HG03025 (cell line): ENCODE measurements around the gene CYP26B1.

Experiments used
- ATAC-seq: cut with Tn5 transposase; IDR thresholded peaks from one replicate; pipeline ENCODE4 v1.9.1; 2021; ENCODE audit warnings: mild to moderate bottlenecking, moderate library complexity; ENCODE audit not compliant: unreplicated experiment, low FRiP score

CYP26B1 gene, protein sequence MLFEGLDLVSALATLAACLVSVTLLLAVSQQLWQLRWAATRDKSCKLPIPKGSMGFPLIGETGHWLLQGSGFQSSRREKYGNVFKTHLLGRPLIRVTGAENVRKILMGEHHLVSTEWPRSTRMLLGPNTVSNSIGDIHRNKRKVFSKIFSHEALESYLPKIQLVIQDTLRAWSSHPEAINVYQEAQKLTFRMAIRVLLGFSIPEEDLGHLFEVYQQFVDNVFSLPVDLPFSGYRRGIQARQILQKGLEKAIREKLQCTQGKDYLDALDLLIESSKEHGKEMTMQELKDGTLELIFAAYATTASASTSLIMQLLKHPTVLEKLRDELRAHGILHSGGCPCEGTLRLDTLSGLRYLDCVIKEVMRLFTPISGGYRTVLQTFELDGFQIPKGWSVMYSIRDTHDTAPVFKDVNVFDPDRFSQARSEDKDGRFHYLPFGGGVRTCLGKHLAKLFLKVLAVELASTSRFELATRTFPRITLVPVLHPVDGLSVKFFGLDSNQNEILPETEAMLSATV

DNA sequence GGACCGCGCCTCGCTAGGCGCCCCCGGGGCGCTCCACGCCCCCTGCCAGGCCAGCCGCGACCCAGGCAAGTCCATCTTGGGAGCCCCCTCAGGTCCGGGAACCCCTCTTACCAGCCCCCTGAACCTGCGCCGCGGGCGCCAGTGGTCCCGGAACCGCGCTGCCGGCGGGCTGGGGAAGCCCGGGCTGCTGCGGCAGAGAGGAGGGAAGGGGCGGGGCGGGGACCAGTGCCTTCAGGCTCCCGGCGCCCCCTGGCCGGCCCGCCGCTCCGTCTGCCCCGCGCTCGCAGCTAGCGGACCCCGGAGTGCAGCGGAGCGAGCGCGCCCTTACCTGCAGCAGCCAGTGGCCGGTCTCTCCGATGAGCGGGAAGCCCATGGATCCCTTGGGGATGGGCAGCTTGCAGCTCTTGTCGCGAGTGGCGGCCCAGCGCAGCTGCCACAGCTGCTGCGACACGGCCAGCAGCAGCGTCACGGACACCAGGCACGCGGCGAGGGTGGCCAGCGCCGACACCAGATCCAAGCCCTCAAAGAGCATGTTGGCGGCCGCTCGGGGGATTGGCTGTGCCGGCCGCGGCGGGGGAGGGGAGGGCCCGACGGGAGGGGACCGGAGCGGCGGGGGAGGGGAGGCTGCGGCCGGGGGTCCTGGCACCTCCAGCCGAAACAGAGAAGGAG is at the start of gene CYP26B1:
CYP26B1 (minus strand) TSS at position 560 of the 669 bp plus-strand sequence; CDS start at position 532, 28 bp downstream.
- no peak for ATAC-seq

DNA sequence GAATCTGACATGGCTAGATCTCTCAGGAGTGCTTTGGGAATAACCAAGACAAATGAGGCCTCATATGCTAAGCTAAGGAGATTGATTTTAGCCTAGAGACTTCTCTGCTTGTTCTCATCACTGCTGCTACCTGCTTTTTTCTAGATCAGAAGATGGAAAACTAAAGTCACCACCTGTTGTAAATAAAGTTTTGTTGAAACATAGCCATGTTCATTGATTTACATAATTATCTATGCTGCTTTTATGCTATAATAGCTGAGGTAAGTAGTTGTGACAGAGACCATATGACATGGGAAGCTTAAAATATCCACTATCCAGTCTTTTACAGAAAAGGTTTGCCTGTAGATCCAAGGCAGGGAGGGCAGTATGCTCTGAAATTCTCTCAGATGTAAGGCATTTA is 46.1 kb upstream of the CYP26B1 start:
- ATAC-seq: no peak

DNA sequence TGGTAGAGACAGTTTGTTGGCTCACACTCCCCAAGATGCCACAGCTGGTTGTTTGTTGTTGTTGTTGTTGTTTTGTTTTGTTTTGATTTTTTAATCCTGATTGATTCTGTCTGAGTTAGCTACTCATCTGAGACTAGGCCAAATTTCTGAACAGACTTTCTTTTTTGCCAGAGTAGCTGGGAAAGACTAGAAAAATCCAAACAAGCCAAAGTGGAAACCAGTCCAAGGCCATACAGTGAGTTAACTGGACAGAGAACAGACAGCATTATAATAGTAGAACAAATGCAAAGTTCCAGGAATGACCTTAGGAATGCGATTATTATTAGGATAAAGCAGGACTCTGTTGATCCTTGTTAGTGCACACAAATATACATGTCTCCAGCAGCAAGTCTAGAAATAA is 43.8 kb upstream of the CYP26B1 start:
- no peak for ATAC-seq

DNA sequence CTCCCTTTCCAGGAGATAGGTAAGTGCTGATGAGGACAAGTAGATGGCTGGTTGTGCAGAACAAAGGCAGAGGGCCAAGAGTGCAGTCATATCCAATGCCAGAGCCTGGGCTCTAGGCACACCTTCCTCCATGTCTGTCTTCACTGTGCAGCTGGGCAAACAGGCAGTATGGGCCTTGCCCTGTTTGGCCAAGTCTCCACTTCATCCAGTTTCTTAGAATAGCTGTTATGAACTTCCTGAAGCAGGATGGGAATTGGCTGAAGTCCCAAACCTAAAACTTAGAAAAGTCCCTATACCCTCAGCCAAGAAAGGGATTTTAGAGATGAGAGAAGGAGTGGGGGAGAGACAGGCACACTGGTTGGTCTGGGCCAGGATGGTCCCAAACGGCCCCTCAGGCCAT is 37.5 kb upstream of the CYP26B1 start:
- ATAC-seq: no peak

DNA sequence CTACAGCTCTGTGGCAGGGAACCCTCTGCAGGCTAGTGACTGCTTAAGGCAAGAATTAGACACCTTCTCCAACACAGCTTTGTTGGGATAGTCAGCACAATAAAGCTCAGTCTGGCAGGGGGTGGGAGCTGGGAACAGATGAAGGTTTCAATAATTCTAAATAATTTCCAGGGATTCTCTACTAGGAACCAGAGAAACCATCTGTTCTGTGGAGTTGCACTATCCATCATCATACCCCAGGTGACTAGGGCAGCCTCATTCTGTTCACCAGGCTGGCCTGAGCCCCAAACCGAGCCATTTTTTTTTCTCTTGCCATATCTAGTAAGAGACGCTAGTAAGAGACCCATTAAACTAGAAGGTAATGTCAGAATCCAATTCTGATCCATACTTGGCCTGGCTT is 35.8 kb upstream of the CYP26B1 start:
- ATAC-seq: no peak

DNA sequence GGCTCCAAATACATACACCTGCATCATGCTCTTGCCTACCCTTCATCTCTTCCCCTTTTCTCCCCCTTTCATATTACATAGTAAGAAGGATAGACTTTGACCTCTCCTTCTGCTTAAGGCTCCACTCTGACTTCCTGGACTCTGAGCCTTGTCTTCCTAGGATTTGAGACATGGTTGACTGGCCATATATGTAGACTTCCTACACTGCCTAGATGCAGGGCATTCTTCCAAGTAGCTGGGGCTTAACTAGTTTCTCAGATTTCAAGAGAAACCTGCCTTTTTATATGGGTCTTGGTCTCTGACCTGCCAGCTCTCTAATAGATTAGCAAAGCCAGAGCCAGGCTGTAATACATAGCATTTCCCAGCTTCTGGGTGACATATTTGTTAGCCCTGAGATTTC is 35.4 kb upstream of the CYP26B1 start:
- ATAC-seq: no peak

DNA sequence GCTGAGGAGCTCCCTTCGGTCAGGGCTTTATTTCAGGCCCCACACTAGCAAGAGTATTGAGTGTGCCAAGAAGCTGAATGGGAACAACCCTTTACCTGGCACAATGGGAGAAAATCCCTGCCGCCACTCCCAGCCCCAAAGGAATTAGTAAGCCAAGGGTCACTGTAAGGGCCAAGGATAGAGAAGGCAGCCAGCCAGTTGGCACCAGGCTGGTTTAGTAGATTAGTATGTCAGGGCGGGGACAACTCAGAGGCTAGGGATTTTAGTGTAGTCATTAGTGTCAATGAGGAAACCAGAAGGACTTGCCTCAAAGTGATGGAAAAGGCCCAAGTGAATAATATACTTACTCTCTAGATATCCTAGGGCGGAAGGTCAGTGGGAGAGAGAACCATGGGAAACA is 34.9 kb upstream of the CYP26B1 start:
- no peak for ATAC-seq

DNA sequence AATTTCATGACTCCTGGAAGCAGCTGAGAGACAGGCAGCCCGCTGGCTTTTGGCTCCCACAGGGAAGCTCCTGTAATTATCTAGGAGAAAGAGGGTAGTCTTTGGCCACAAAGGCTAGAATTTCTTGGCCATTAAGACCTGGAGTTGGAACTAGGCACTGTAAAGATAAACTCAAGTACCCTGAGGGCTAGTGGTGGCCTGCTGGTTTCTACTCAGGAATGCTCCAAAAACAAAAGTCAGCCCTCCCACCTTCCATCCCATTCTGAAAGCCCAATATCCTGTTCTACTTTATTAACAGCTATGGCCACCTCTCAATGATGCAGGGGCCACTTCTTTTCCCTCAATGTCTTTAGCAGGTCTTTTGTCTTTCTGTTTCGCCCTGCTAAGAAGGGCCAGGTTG is 34.0 kb upstream of the CYP26B1 start:
- no peak for ATAC-seq

DNA sequence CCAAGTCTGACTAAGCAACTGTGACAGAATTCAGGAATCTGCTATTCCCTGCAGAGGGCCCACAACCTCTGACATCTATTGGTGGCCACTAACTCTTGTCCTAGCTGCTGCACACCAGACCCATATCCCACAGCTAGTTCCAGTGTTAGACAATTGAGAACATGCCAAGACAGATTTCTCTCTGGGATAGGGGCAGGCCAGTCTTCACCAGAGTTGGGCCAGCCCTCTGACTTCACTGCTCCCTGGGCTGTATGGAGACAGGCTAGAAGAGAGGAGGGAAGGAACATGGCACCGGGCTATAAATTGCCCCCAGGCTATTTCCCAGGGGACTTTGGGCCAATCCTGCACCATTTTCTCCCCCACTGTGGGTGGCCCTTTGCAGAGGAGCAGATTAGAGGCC is 32.7 kb upstream of the CYP26B1 start:
- ATAC-seq: no peak

DNA sequence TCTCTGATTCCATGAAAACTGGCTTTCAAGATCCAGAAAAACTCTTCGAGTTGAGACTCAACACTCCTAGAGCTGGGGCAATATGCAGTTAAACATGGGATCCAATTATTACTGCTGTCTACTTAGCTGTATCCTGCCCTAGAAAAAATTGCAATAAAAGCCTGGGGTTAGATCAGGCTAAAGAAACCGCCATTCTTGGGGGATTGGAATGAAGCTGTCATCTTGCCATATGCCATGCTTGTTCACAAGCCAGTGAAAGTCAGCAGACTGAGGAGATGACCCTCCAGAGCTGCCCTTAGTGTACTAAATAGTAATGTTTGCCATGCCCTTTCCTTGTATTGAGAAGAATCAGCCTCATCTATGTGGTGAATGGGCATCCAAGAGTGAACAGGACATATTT is 30.9 kb upstream of the CYP26B1 start:
- ATAC-seq: no peak

DNA sequence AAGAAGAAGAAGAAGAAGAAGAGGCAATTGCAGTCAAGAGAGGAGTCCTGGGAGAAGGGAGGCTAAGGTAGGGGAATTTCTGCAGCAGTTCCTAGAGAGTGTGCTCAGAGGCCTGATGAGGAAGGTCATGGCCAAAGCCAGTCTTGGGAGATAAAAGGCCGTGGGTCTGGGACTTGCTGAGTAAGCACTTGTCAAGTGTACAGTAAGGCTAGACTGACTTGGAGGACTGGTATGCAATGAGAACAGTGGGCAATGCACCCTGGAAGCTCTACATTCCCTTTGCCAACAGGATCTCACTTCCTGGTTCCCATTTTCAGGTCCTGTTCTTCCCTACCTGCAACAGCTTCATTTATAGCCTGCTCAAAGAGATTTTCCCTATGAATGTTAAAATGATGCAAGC is 28.6 kb upstream of the CYP26B1 start:
- ATAC-seq: no peak

DNA sequence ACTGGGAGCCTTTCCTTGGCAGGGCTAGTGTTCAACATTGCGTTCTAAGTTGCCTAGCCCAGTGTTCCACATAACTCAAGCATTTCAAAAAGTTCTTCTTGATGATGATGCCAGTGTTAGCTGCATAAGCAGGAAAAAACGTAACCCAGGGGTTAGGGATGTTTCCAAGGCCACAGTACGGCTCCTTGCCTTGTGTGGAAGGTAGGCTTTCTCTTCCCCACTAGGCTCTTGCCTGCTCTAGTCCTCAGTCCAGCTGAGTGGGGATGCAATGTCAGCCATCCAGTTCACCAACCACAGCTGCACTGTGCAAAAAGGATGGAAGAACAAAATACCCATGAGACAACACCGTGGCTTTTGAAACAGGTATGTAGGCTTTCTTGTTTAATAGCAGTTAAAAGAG is 28.0 kb upstream of the CYP26B1 start:
- no peak for ATAC-seq

DNA sequence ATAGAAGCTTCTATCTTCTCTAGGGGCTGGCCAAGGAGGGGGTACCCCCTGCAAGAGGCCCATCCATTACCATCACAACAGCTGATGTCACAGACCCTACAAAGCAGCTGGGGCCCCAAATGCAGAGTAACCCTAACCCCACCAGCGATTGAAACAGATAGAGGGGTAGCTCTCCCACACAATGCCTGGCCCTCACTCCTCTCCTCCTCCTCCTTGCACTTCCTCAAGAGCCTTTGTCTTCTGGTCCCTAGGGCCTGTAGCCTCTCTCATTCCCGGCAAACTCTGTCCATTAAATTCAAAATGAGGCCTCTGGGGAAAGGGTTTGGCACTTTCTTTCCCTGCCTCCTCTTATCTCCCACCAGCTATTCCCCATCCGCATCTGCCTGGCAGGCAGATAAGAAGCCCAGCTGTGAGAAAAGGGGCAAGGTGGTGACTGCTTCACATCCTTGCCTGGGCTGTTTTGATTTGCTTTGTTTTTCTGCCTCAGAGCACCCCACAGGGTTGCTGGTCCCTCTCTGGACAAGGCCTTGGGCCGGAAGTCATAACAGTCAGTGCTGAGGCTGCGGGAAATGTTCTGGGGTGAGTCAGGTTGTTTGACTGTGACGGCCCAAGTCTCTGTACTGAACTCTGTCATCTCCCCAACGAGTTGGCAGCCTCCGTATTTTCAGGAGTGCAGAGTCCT is 26.1 kb upstream of the CYP26B1 start:
- ATAC-seq: no peak

DNA sequence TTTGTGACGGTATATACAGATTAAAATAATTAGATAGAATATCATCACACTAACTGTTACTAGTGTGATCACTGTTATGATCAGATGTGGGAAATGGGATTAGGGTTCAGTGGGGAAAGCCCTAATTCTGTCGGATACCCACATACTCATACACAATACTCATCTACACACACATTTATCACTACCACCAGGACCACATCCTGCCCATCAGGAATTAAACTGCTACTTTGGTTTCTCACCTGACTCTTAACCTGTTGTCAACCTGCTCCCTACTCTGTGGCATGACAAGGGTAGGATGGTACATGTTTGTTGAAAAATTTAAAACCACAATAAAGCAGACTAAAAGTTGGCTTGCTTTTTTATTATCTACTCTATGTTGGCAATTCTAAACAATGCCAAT is 24.8 kb upstream of the CYP26B1 start:
- ATAC-seq: no peak

DNA sequence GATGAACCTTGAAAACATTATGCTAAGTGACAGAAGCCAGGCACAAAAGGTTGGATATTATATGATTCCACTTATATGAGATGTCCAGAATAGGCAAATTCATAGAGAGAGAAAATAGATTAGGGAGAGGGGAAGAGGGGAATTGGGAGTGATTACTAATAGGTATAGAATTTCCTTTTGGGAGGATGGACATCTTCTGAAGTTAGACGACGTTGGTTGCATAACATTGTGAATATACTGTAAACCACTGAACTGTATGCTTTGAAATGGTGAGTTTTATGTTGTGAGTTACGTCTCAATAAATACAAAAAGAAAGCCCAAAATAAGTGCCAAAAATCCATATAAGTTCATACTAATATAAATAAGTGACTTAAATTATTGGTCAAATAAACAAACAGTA is 18.6 kb upstream of the CYP26B1 start:
- no peak for ATAC-seq

DNA sequence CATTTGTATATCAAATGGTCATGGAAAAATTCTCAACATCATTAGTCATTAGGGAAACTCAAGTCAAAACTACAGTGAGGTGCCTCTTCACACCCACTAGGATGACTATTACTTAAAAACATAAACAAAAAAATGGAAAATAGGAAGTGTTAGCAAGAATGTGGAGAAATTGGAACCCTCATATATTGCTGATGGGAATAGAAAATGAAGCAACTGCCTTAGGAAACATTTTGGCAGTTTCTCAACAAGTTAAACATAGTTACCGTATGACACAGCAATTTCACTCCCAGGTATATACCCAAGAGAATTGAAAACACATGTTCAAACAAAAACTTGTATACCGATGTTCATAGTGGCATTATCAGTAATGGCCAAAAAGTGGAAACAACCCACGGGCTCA is 18.1 kb upstream of the CYP26B1 start:
- no peak for ATAC-seq

DNA sequence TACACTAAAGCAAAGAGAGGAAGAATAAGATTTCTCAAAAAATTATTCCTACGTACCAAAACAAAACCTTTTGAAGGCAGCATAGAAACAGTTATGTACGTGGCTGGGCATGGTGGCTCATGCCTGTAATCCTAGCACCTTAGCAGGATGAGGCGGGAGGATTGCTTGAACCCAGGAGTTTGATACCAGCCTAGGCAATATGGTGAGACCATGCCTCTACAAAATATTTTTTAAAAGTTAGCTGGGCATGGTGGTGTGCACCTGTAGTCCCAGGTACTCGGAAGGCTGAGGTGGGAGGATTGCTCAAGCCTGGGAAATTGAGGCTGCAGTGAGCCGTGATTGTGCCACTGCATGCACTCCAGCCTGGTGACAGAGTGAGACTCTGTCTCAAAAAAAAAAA is 14.9 kb upstream of the CYP26B1 start:
- no peak for ATAC-seq

DNA sequence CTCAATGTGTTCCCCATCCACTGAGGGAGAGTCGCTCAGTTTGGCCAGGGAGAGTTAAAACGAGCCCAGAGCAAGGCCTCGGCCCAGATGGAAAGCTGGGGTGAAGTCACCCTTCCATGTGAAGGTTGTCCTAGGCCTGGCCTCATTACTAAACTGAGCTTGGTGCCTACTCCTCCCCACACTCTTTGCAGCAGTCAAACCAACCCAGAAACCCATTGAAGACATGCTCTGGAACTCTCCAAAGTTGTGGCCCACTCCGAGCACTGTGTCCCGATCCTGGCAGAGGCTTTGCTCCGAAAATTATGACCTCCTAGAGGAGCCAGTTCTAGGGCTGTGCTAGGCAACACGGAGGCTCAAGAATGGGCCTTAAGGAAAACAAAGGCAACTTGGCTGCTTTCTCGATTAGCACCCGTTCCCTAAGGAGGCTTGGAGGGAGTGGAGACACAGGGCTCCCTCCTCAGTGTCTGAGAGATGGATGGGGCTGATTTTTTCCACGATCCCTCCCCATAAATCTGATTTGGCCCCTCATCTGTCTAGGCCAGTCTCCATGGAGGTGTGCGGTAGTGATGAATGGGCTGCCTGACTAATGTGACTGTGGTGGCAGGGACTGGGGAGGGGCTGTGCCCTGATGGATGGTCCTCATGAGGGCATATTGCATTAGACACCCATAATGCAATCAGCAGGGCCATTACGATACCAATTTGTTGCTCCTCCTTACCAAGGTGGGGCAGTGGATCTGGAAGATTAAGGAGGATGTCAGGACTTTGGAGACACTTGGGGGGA is 11.7 kb upstream of the CYP26B1 start:
- ATAC-seq: no peak

DNA sequence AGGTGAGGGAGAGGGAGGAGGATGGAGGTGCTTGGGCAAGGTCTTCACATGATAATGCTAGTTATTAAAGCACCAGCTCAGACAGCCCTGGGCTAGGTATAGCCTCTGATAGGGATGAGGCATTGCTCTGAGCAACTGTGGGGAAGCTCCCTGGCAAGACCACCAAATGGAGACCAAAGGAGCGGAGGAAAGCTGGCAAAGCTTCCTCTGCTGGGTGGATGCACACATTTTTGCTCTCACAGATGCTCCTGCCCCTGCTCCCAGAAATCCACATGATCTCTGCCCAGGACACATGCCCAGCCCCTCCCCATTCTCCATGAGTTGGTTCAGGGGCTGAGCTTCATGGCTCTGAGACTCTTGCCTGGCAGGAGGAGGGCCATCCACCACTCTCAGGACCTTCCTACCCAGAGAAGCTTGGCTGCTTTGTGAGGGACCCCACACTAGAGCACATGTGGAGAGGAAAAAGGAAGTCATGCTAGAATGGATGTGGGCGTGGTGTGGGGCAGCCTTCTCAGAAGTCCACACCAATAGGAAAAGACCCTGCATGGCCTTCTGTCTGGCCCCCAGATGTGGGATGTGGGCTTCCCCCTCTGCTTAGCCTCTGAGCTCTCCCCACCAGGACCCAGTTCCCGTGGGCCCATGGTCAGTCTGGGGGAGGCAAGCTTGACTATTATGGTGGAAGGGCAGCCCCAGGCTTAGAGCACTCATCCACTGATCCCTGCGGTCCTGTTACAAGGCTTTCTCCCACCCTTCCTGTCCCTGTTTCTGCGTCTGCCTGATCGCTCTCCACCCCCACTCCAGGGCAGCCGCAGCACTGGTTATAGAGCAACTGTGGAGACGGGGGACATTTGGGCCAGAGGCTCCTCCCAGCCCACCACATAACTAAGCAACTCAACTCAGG is 10.5 kb upstream of the CYP26B1 start:
- no peak for ATAC-seq

DNA sequence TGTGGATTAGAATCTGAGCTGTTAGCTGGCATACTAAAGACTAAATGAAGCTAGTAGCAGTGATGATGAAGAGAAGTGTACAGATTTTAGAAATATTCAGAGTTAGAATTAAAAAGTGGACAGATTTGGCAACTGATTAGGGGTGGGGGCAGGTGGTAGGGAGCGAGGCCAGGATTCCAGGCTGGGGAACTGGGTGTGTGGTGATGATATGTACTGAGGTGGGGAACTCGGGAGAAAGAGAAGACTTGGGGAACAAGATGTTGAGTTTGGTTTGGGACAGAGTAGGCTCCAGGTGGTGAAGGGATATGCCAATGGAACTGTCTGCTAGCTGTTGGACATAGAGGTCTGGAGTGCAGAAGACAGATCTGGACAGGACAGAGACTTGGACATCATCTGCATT is 9.2 kb upstream of the CYP26B1 start:
- ATAC-seq: no peak
